Keratinocyte (primary cell): ENCODE measurements around the gene ILDR1.

Source experiments
- EZH2 ChIP-seq: IDR thresholded peaks from one replicate; pipeline ENCODE4 v1.6.1; 2012; ENCODE audit warnings: inconsistent platforms, mild to moderate bottlenecking, low read length, moderate library complexity
- TF ChIP-seq, protein P1 (sequence below), 3 experiments: IDR thresholded peaks in 1 of 3; conservative IDR thresholded peaks in 1 of 3; optimal IDR thresholded peaks in 1 of 3; 2 replicates in 2 of 3; 3 replicates in 1 of 3; pipeline versions ENCODE3 to v1.5.1; 2011; ENCODE audit warnings: low read length in 3 of 3, mild to moderate bottlenecking in 3 of 3, moderate library complexity in 2 of 3, control low read depth in 1 of 3, inconsistent platforms in 1 of 3; ENCODE audit not compliant: insufficient read depth in 2 of 3; ENCODE audit errors: extremely low read depth in 1 of 3

GRCh38 chr3:122014741-122015140, 7.3 kb downstream of the ILDR1 start:
- TF ChIP-seq EZH2 = no peak
- TF ChIP-seq, protein P1, sequence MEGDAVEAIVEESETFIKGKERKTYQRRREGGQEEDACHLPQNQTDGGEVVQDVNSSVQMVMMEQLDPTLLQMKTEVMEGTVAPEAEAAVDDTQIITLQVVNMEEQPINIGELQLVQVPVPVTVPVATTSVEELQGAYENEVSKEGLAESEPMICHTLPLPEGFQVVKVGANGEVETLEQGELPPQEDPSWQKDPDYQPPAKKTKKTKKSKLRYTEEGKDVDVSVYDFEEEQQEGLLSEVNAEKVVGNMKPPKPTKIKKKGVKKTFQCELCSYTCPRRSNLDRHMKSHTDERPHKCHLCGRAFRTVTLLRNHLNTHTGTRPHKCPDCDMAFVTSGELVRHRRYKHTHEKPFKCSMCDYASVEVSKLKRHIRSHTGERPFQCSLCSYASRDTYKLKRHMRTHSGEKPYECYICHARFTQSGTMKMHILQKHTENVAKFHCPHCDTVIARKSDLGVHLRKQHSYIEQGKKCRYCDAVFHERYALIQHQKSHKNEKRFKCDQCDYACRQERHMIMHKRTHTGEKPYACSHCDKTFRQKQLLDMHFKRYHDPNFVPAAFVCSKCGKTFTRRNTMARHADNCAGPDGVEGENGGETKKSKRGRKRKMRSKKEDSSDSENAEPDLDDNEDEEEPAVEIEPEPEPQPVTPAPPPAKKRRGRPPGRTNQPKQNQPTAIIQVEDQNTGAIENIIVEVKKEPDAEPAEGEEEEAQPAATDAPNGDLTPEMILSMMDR (optimal IDR thresholded peaks at IDR 0.05 in 1 of 3, IDR thresholded peaks at IDR 0.05 in 1 of 3, conservative IDR thresholded peaks at IDR 0.05 in 1 of 3; ENCODE audit: extremely low read depth in 1 of 3, insufficient read depth in 2 of 3, low read length in 3 of 3) = no peak
